Measurements from ENCODE around the gene GPR137B.

- TF ChIP-seq EZH2 (IDR thresholded peaks at IDR 0.05; ENCODE audit: low read depth, low read length, severe bottlenecking) = no peak
- no peak for TF ChIP-seq NRF1 (IDR thresholded peaks at IDR 0.05; ENCODE audit: low read depth, low read length)
- no peak for TF ChIP-seq CTCF (IDR thresholded peaks at IDR 0.05; ENCODE audit: control extremely low read depth in 1 of 3, insufficient read depth in 1 of 3, low read depth in 1 of 3, low read length in 3 of 3)
- TF ChIP-seq HDAC2 (IDR thresholded peaks at IDR 0.05; ENCODE audit: borderline replicate concordance in 1 of 2, low read depth in 2 of 2, low read length in 2 of 2) = no peak
- no peak for TF ChIP-seq EP300 (IDR thresholded peaks at IDR 0.05; ENCODE audit: borderline replicate concordance in 1 of 2, low read depth in 2 of 2, low read length in 2 of 2)
- TF ChIP-seq TEAD4 (IDR thresholded peaks at IDR 0.05; ENCODE audit: low read depth, low read length) = no peak
- no peak for TF ChIP-seq POLR2A (IDR thresholded peaks at IDR 0.05; ENCODE audit: control extremely low read depth in 1 of 2, low read depth in 2 of 2, low read length in 2 of 2)
- no peak for TF ChIP-seq GABPA (IDR thresholded peaks at IDR 0.05; ENCODE audit: borderline replicate concordance, insufficient read depth, low read length)
- TF ChIP-seq BCL11A (IDR thresholded peaks at IDR 0.05; ENCODE audit: low read depth in 2 of 2, low read length in 2 of 2) = no peak
- TF ChIP-seq BACH1 (IDR thresholded peaks at IDR 0.05; ENCODE audit: low read length) = no peak
- no peak for TF ChIP-seq ATF3 (IDR thresholded peaks at IDR 0.05; ENCODE audit: insufficient read depth, low read depth, low read length)
These were observed 5.5 kb downstream of the GPR137B start for GRCh38 chr1:236147521-236148469.
